ENCODE results near the gene LPAR5.
A peak's percentile ranks its signal among the peaks of the same experiment; 100 is the strongest.

DNA sequence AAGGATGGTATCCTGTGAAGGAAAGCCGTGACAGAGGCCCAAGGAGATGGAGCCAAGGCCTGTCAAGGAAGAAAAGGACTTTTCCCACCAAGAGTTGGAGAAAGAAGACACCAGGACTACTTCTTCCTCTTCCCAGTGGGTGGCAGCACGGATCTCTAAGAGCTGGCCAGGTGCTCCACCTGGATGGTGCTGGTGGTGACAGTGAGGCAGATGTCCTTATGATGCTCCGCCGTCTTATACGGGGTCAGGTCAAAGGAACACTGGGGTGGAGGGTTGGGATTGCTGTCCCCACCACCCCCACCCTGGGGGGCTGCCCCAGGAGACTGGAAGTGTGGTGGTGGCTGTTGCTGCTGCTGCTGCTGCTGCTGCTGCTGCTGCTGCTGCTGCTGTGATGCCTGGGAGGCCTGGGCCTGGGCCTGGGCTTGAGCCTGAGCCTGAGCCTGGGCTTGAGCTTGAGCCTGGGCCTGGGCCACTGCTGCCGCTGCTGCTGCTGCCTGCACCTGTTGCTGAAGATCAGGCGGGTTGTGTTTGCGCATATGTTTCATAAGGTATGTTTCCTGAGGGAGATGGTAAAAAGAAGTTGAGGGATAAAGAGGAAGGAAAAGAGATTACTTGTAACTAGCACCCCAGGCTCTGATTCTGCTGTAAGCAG lies 31.9 kb upstream of the LPAR5 start:
- TF ChIP-seq POLR2A (IDR thresholded peaks at IDR 0.05; ENCODE audit: control extremely low read depth in 1 of 2, low read depth in 2 of 2, low read length in 2 of 2) = no peak
- TF ChIP-seq, protein P1, sequence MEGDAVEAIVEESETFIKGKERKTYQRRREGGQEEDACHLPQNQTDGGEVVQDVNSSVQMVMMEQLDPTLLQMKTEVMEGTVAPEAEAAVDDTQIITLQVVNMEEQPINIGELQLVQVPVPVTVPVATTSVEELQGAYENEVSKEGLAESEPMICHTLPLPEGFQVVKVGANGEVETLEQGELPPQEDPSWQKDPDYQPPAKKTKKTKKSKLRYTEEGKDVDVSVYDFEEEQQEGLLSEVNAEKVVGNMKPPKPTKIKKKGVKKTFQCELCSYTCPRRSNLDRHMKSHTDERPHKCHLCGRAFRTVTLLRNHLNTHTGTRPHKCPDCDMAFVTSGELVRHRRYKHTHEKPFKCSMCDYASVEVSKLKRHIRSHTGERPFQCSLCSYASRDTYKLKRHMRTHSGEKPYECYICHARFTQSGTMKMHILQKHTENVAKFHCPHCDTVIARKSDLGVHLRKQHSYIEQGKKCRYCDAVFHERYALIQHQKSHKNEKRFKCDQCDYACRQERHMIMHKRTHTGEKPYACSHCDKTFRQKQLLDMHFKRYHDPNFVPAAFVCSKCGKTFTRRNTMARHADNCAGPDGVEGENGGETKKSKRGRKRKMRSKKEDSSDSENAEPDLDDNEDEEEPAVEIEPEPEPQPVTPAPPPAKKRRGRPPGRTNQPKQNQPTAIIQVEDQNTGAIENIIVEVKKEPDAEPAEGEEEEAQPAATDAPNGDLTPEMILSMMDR (IDR thresholded peaks at IDR 0.05; ENCODE audit: control extremely low read depth in 1 of 3, insufficient read depth in 1 of 3, low read depth in 1 of 3, low read length in 3 of 3) = peak; percentile 11 to 36 (median 35); a peak in 3 of 4 replicates
- no peak for TF ChIP-seq BRCA1 (IDR thresholded peaks at IDR 0.05; ENCODE audit: low read depth, low read length)
- TF ChIP-seq, protein P2, sequence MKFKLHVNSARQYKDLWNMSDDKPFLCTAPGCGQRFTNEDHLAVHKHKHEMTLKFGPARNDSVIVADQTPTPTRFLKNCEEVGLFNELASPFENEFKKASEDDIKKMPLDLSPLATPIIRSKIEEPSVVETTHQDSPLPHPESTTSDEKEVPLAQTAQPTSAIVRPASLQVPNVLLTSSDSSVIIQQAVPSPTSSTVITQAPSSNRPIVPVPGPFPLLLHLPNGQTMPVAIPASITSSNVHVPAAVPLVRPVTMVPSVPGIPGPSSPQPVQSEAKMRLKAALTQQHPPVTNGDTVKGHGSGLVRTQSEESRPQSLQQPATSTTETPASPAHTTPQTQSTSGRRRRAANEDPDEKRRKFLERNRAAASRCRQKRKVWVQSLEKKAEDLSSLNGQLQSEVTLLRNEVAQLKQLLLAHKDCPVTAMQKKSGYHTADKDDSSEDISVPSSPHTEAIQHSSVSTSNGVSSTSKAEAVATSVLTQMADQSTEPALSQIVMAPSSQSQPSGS (IDR thresholded peaks at IDR 0.05; ENCODE audit: low read length) = no peak
- no peak for TF ChIP-seq JUN (IDR thresholded peaks at IDR 0.05; ENCODE audit: low read depth, low read length)
- no peak for TF ChIP-seq POLR2AphosphoS5 (IDR thresholded peaks at IDR 0.05; ENCODE audit: low read depth, low read length)
- no peak for TF ChIP-seq EP300 (IDR thresholded peaks at IDR 0.05; ENCODE audit: borderline replicate concordance in 1 of 2, low read depth in 2 of 2, low read length in 2 of 2)

Measured in H1 (cell line).